Measurements from ENCODE around the gene CACNA1D. TPM values are rescaled to one million over a fixed set of nuclear protein-coding genes. Genes with fewer than 3 reads are reported as not detected.

The CACNA1D gene
- total and polyA plus RNA-seq, 2 donors (not counting 3 experiments of a cell fraction or from before 2014, with no cell fraction given), result 0.06 TPM; not detected in 1

DNA sequence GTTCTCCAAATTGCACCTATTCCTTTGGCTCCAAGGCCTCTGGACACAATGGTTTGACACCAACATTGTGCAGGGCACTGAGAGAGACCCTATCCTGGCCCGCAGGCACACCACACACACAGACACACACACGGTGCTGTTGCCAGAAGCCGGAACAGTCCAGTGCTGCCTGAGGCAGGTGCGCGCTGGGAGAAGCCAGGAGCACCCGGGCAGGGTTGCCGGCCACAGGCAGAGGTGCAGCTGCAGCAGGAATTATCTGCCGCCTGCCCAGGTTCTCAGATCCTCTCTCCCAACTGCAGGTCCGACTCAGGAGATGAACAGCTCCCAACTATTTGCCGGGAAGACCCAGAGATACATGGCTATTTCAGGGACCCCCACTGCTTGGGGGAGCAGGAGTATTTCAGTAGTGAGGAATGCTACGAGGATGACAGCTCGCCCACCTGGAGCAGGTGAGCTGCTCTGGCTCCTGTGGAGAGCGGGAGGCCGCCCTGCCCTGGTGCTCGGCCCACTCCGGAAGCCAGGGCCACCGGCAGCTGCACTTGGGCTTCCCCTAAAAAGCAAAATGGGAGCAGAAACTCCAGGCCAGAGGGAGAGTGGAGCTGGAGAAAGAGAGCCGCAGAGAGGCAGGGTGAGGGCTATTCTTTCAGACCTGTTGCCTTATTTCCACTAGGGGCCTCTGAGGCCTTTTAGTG, 308.9 kb downstream of the CACNA1D start:
- H3K9ac ChIP-seq (replicated peaks; ENCODE audit: extremely low read depth, insufficient read depth, low read length), result no peak overlapping the region
- H3K9me1 ChIP-seq (replicated peaks; ENCODE audit: control insufficient read depth, extremely low read depth, insufficient read depth, low read length), result no peaks in the 10 kb centered on the region
- H3K4me2 ChIP-seq (ENCODE audit: insufficient read depth, low read length), result no peak overlapping the region
- H3K27ac ChIP-seq (ENCODE audit: insufficient read depth, low read depth, low read length), result no peak overlapping the region
- no peak overlapping the region for H3K4me3 ChIP-seq (replicated peaks in 1 of 3; ENCODE audit: insufficient read depth in 1 of 3, low read depth in 1 of 3, low read length in 3 of 3)
- intact Hi-C loops (cut with micrococcal nuclease), result no loop called here
- dilution Hi-C loops (cut with MboI; ENCODE audit: extremely low pct_ligation_motif_present, low sequenced_read_pairs), result no loop called here
- H3K27me3 ChIP-seq (ENCODE audit: control insufficient read depth in 2 of 2, insufficient read depth in 2 of 2, low read length in 2 of 2), result no peaks in the 10 kb centered on the region
- no peak overlapping the region for H2AFZ ChIP-seq (ENCODE audit: low read depth, low read length)
- ChIA-PET POLR2A (no interaction called here), CTCF (no interaction called here)
- DNase-seq (ENCODE audit: low read depth, low spot score), result no peak
- H4K20me1 ChIP-seq (replicated peaks; ENCODE audit: control insufficient read depth, extremely low read depth, insufficient read depth, low read length), result no peaks in the 10 kb centered on the region
- no peaks in the 10 kb centered on the region for H3K4me1 ChIP-seq (ENCODE audit: control insufficient read depth, extremely low read depth, insufficient read depth, low read length)
- H3K36me3 ChIP-seq (ENCODE audit: control insufficient read depth in 2 of 2, extremely low read depth in 1 of 2, insufficient read depth in 2 of 2, low read length in 2 of 2), result no peaks in the 10 kb centered on the region
- TF ChIP-seq POLR2AphosphoS5 (IDR thresholded peaks at IDR 0.05; ENCODE audit: insufficient read depth, low read depth, low read length) (no peak), FOS (IDR thresholded peaks at IDR 0.05; ENCODE audit: borderline replicate concordance, insufficient read depth, low read length) (no peak), MYC (IDR thresholded peaks at IDR 0.05; ENCODE audit: low read depth, low read length) (no peak), JUN (IDR thresholded peaks at IDR 0.05; ENCODE audit: borderline replicate concordance, insufficient read depth, insufficient read length, low read depth) (no peak), EZH2 (IDR thresholded peaks at IDR 0.05; ENCODE audit: borderline replicate concordance, low read depth, low read length, severe bottlenecking) (no peak), GATA2 (IDR thresholded peaks at IDR 0.05; ENCODE audit: insufficient read depth, insufficient read length, low read depth, low read length) (no peak), POLR2A (IDR thresholded peaks at IDR 0.05; ENCODE audit: low read depth, low read length) (no peak)
- TF ChIP-seq, protein P1, sequence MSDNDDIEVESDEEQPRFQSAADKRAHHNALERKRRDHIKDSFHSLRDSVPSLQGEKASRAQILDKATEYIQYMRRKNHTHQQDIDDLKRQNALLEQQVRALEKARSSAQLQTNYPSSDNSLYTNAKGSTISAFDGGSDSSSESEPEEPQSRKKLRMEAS (IDR thresholded peaks at IDR 0.05; ENCODE audit: insufficient read depth, insufficient read length), result no peak
- TF ChIP-seq, protein P2, sequence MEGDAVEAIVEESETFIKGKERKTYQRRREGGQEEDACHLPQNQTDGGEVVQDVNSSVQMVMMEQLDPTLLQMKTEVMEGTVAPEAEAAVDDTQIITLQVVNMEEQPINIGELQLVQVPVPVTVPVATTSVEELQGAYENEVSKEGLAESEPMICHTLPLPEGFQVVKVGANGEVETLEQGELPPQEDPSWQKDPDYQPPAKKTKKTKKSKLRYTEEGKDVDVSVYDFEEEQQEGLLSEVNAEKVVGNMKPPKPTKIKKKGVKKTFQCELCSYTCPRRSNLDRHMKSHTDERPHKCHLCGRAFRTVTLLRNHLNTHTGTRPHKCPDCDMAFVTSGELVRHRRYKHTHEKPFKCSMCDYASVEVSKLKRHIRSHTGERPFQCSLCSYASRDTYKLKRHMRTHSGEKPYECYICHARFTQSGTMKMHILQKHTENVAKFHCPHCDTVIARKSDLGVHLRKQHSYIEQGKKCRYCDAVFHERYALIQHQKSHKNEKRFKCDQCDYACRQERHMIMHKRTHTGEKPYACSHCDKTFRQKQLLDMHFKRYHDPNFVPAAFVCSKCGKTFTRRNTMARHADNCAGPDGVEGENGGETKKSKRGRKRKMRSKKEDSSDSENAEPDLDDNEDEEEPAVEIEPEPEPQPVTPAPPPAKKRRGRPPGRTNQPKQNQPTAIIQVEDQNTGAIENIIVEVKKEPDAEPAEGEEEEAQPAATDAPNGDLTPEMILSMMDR (IDR thresholded peaks at IDR 0.05; ENCODE audit: extremely low read depth in 1 of 2, insufficient read depth in 1 of 2, low read depth in 1 of 2, low read length in 2 of 2), result no peak
- no peaks in the 10 kb centered on the region for H3K79me2 ChIP-seq (ENCODE audit: control insufficient read depth, insufficient read depth, low read length)
- no peak for FAIRE-seq
- H3K9me3 ChIP-seq (replicated peaks; ENCODE audit: control insufficient read depth, insufficient read depth, low read length), result no peaks in the 10 kb centered on the region
- no TSS peak for BruUV-seq (replicated peaks)
